ENCODE measurements around the gene MUCL3. TPM values are rescaled to one million over a fixed set of nuclear protein-coding genes. Genes with fewer than 3 reads are reported as not detected.

The MUCL3 gene
- total and polyA plus RNA-seq, 10 of the 15 experiments (the other 5 are each of a cell fraction or from before 2014, with no cell fraction given) = 0.03 to 1.4 (median 0.61) TPM

DNA sequence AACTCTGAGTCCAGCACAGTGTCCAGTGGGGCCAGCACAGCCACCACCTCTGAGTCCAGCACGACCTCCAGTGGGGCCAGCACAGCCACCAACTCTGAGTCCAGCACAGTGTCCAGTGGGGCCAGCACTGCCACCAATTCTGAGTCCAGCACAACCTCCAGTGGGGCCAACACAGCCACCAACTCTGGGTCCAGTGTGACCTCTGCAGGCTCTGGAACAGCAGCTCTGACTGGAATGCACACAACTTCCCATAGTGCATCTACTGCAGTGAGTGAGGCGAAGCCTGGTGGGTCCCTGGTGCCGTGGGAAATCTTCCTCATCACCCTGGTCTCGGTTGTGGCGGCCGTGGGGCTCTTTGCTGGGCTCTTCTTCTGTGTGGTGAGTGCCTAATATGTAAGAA lies 46.5 kb downstream of the MUCL3 start:
- no peak for FAIRE-seq
- 0% methylated on average over 6 of the region's 6 CpGs for WGBS (ENCODE audit: insufficient coverage, insufficient replicate concordance, low lambda C conversion rate, missing lambda C conversion rate)
- peaks cover 0 to 2% of the 10 kb centered on the region in 2 experiments; a peak in 3 of 4 replicates for H3K27me3 ChIP-seq (replicated peaks in 1 of 2; ENCODE audit: control insufficient read depth in 2 of 2, insufficient read depth in 2 of 2, low read length in 1 of 2)
- in situ Hi-C loops (cut with MboI) (no loop called here), intact Hi-C loops (cut with micrococcal nuclease; ENCODE audit: unreplicated experiment) (no loop called here)
- H3K36me3 ChIP-seq (ENCODE audit: control insufficient read depth in 2 of 2, insufficient read depth in 2 of 2, low read length in 1 of 2) = no peaks in the 10 kb centered on the region
- BruUV-seq (replicated peaks) = no TSS peak
- no peak for DNase-seq (ENCODE audit: low read depth, low spot score)
- no peak overlapping the region for H3K9ac ChIP-seq (ENCODE audit: control insufficient read depth, insufficient read depth, low read length)
- no peaks in the 10 kb centered on the region for H3K79me2 ChIP-seq (ENCODE audit: control insufficient read depth, insufficient read depth, low read length)
- CTCF ChIA-PET = no interaction called here
- no peak overlapping the region for H3K4me3 ChIP-seq
- H3K27ac ChIP-seq (ENCODE audit: control insufficient read depth, insufficient read depth) = no peak overlapping the region
- SMC1A ChIA-PET (ENCODE audit: uncharacterized antibody, unreplicated experiment) = no interaction called here
- no peak overlapping the region for H3K4me2 ChIP-seq (ENCODE audit: control insufficient read depth, insufficient read depth)
- no peak overlapping the region for H2AFZ ChIP-seq (ENCODE audit: control insufficient read depth, low read depth, low read length)
- peaks cover 5% of the 10 kb centered on the region for H3K4me1 ChIP-seq (ENCODE audit: control insufficient read depth, insufficient read depth, low read length)
- ATAC-seq = no peak
- RAD21 ChIA-PET (ENCODE audit: unreplicated experiment) = no interaction called here
- POLR2A ChIA-PET = no interaction called here
- no peak for TF ChIP-seq SMAD5 (IDR thresholded peaks at IDR 0.05; ENCODE audit: low read depth)
- TF ChIP-seq, protein P1, sequence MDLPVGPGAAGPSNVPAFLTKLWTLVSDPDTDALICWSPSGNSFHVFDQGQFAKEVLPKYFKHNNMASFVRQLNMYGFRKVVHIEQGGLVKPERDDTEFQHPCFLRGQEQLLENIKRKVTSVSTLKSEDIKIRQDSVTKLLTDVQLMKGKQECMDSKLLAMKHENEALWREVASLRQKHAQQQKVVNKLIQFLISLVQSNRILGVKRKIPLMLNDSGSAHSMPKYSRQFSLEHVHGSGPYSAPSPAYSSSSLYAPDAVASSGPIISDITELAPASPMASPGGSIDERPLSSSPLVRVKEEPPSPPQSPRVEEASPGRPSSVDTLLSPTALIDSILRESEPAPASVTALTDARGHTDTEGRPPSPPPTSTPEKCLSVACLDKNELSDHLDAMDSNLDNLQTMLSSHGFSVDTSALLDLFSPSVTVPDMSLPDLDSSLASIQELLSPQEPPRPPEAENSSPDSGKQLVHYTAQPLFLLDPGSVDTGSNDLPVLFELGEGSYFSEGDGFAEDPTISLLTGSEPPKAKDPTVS (IDR thresholded peaks at IDR 0.05; ENCODE audit: low read depth, low read length) = no peak
- TF ChIP-seq SUZ12 (IDR thresholded peaks at IDR 0.05; ENCODE audit: unreplicated experiment) = no peak
- TF ChIP-seq SUPT20H (IDR thresholded peaks at IDR 0.05; ENCODE audit: borderline replicate concordance, control insufficient read depth, low read depth, low read length) = no peak
- no peak for TF ChIP-seq RAD21 (IDR thresholded peaks at IDR 0.05; ENCODE audit: insufficient read depth, low read depth, low read length)
- TF ChIP-seq NFIC (IDR thresholded peaks at IDR 0.05; ENCODE audit: low read depth, low read length) = no peak
- TF ChIP-seq SIX5 (IDR thresholded peaks at IDR 0.05; ENCODE audit: low read depth, low read length, severe bottlenecking) = no peak
- TF ChIP-seq, protein P2, sequence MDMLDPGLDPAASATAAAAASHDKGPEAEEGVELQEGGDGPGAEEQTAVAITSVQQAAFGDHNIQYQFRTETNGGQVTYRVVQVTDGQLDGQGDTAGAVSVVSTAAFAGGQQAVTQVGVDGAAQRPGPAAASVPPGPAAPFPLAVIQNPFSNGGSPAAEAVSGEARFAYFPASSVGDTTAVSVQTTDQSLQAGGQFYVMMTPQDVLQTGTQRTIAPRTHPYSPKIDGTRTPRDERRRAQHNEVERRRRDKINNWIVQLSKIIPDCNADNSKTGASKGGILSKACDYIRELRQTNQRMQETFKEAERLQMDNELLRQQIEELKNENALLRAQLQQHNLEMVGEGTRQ (IDR thresholded peaks at IDR 0.05; ENCODE audit: borderline replicate concordance, low read depth, low read length) = no peak
- no peak for TF ChIP-seq ZZZ3 (IDR thresholded peaks at IDR 0.05; ENCODE audit: control insufficient read depth, insufficient read length, low read depth)
- TF ChIP-seq, protein P3, sequence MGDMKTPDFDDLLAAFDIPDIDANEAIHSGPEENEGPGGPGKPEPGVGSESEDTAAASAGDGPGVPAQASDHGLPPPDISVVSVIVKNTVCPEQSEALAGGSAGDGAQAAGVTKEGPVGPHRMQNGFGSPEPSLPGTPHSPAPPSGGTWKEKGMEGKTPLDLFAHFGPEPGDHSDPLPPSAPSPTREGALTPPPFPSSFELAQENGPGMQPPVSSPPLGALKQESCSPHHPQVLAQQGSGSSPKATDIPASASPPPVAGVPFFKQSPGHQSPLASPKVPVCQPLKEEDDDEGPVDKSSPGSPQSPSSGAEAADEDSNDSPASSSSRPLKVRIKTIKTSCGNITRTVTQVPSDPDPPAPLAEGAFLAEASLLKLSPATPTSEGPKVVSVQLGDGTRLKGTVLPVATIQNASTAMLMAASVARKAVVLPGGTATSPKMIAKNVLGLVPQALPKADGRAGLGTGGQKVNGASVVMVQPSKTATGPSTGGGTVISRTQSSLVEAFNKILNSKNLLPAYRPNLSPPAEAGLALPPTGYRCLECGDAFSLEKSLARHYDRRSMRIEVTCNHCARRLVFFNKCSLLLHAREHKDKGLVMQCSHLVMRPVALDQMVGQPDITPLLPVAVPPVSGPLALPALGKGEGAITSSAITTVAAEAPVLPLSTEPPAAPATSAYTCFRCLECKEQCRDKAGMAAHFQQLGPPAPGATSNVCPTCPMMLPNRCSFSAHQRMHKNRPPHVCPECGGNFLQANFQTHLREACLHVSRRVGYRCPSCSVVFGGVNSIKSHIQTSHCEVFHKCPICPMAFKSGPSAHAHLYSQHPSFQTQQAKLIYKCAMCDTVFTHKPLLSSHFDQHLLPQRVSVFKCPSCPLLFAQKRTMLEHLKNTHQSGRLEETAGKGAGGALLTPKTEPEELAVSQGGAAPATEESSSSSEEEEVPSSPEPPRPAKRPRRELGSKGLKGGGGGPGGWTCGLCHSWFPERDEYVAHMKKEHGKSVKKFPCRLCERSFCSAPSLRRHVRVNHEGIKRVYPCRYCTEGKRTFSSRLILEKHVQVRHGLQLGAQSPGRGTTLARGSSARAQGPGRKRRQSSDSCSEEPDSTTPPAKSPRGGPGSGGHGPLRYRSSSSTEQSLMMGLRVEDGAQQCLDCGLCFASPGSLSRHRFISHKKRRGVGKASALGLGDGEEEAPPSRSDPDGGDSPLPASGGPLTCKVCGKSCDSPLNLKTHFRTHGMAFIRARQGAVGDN (IDR thresholded peaks at IDR 0.05) = no peak
- no peak for TF ChIP-seq IKZF2 (IDR thresholded peaks at IDR 0.05)
- TF ChIP-seq TCF3 (IDR thresholded peaks at IDR 0.05; ENCODE audit: borderline replicate concordance, insufficient read depth, low read depth, low read length) = no peak
- TF ChIP-seq CHD1 (IDR thresholded peaks at IDR 0.05; ENCODE audit: low read depth, low read length) = no peak
- no peak for TF ChIP-seq EP300 (IDR thresholded peaks at IDR 0.05; ENCODE audit: borderline replicate concordance in 1 of 2, control insufficient read depth in 1 of 2, low read depth in 2 of 2, low read length in 2 of 2)
- no peaks in the 10 kb centered on the region for H3K9me3 ChIP-seq (replicated peaks; ENCODE audit: control insufficient read depth, insufficient read depth, low read length)
- H4K20me1 ChIP-seq (ENCODE audit: control insufficient read depth, insufficient read depth) = no peaks in the 10 kb centered on the region
